GM12878 (cell line): ENCODE results near the gene TRIM6. TPM values are rescaled to one million over a fixed set of nuclear protein-coding genes. Genes with fewer than 3 reads are reported as not detected.
"Not testable (repeated sequence)": the region's sequence is repeated elsewhere in the genome, so short reads cannot be mapped to it uniquely, and the experiment has no call there.

Experiments
- ATAC-seq: fragments of 200-7000 bp; cut with Tn5 transposase; 3 replicates; pipeline ENCODE4 v1.9.1; 2020; ENCODE audit warnings: mild to moderate bottlenecking, moderate library complexity
- BruUV-seq: library from RNA; stranded (reverse); fragments of 400-500 nt; replicated peaks from 2 replicates; lab custom pipeline; 2021; lab: Mats Ljungman, UMichigan
- CTCF ChIA-PET: fragments of 300-600 bp; sonication (Branson Sonifier 250); formaldehyde crosslinking; extraction: SDS; loops from one replicate; lab custom pipeline; 2021; ENCODE audit warnings: inconsistent platforms; lab: Yijun Ruan, JAX
- POLR2A ChIA-PET: fragments of 350-600 bp; formaldehyde crosslinking; extraction: SDS; loops from one replicate; lab custom pipeline; 2021; ENCODE audit warnings: inconsistent platforms; lab: Charles Lee
- RAD21 ChIA-PET: fragments of 300-600 bp; sonication (Branson Sonifier 250); formaldehyde crosslinking; loops from one replicate; lab custom pipeline; 2023; ENCODE audit warnings: antibody characterized with exemption; ENCODE audit not compliant: unreplicated experiment; lab: Charles Lee
- SMC1A ChIA-PET: fragments of 300-600 bp; sonication (Branson Sonifier 250); formaldehyde crosslinking; loops from one replicate; lab custom pipeline; 2023; ENCODE audit not compliant: unreplicated experiment, uncharacterized antibody; lab: Charles Lee
- DNase-seq: peaks from one replicate; pipeline ENCODE4 v3.0.0-alpha.2; 2011; ENCODE audit warnings: low read depth, low spot score
- FAIRE-seq: peaks from 3 replicates; lab custom pipeline; 2011; peaks lifted over from hg19 to GRCh38; lab: Jason Lieb, UNC
- H2AFZ ChIP-seq: 2 replicates; pipeline ENCODE4 v1.6.0; 2011; ENCODE audit warnings: low read depth, low read length, control low read depth; ENCODE audit not compliant: control insufficient read depth
- H3K27ac ChIP-seq: 2 replicates; pipeline ENCODE4 v1.5.1; 2011; ENCODE audit warnings: control low read depth; ENCODE audit not compliant: control insufficient read depth, insufficient read depth
- H3K27me3 ChIP-seq, 2 experiments: replicated peaks in 1 of 2; 2 replicates each; pipeline versions ENCODE4 v1.6.0 to v1.6.1; 2011; ENCODE audit warnings: low read length in 1 of 2; ENCODE audit not compliant: control insufficient read depth in 2 of 2, insufficient read depth in 2 of 2
- H3K36me3 ChIP-seq, 2 experiments: 2 replicates each; pipeline ENCODE4 v1.5.1; 2011; ENCODE audit warnings: low read length in 1 of 2; ENCODE audit not compliant: control insufficient read depth in 2 of 2, insufficient read depth in 2 of 2
- H3K4me1 ChIP-seq: 2 replicates; pipeline ENCODE4 v1.6.1; 2011; ENCODE audit warnings: mild to moderate bottlenecking, low read length, moderate library complexity, mixed read lengths; ENCODE audit not compliant: control insufficient read depth, insufficient read depth
- H3K4me2 ChIP-seq: 2 replicates; pipeline ENCODE4 v1.6.0; 2011; ENCODE audit warnings: control low read depth; ENCODE audit not compliant: control insufficient read depth, insufficient read depth
- H3K4me3 ChIP-seq: fragments of 200-600 bp; sonication (generic); 2 replicates; pipeline ENCODE4 v1.5.1; 2016
- H3K79me2 ChIP-seq: 2 replicates; pipeline ENCODE4 v1.6.0; 2011; ENCODE audit warnings: low read length; ENCODE audit not compliant: control insufficient read depth, insufficient read depth
- H3K9ac ChIP-seq: 2 replicates; pipeline ENCODE4 v1.8.0; 2011; ENCODE audit warnings: low read length, control low read depth, mixed read lengths; ENCODE audit not compliant: control insufficient read depth, insufficient read depth
- H3K9me3 ChIP-seq: replicated peaks from 3 replicates; pipeline ENCODE4 v1.5.1; 2011; ENCODE audit warnings: mild to moderate bottlenecking, low read length; ENCODE audit not compliant: control insufficient read depth, insufficient read depth
- H4K20me1 ChIP-seq: 2 replicates; pipeline ENCODE4 v1.6.0; 2011; ENCODE audit not compliant: control insufficient read depth, insufficient read depth
- BACH1 ChIP-seq: fragments of 450-650 bp; IDR thresholded peaks from 2 replicates; pipeline ENCODE4 v1.6.1; 2017; ENCODE audit warnings: mild to moderate bottlenecking, borderline replicate concordance
- EED ChIP-seq: sonication (generic); IDR thresholded peaks from 2 replicates; pipeline ENCODE4 v1.6.1; 2016; ENCODE audit warnings: antibody characterized with exemption, low read depth
- IKZF2 ChIP-seq, 2 experiments: fragments of 450-650 bp; IDR thresholded peaks; 2 replicates each; pipeline ENCODE4 v1.6.1; 2017; ENCODE audit warnings: mild to moderate bottlenecking in 2 of 2, moderate library complexity in 2 of 2
- WGBS: methylation state at CpG from one replicate; pipeline ENCODE4 v1.1.6; 2016; ENCODE audit warnings: low lambda C conversion rate; ENCODE audit not compliant: insufficient replicate concordance, insufficient coverage; ENCODE audit errors: missing lambda C conversion rate; 5-methylcytosine and 5-hydroxymethylcytosine counted together
- in situ Hi-C: fragments of 300-500 bp; cut with MboI; formaldehyde crosslinking; loops from 9 replicates; pipeline ENCODE4 v1.14.3; 2018; ENCODE audit warnings: mixed read lengths
- intact Hi-C: fragments of 100-400 bp; cut with micrococcal nuclease; formaldehyde crosslinking; loops from one replicate; pipeline ENCODE4 v1.14.2; 2022; ENCODE audit not compliant: unreplicated experiment
- polyA plus RNA-seq, 11 experiments: library from polyadenylated mRNA; depleted of rRNA in 4 of 11; unstranded in 6 of 11; stranded (reverse) in 5 of 11; fragments of >200 nt; fragmentation: Nextera tagmentation in 4 of 11; fragmentation: Illumina TruSeq in 1 of 11; extraction: Ambion mirVana in 4 of 11; extraction: Trizol in 1 of 11; gene quantifications; 1 replicate in 1 of 11; 2 replicates in 10 of 11; pipeline versions ENCODE4 v1.2.1 to v1.2.3, GENCODE V29; 2011 to 2016; ENCODE audit warnings: inconsistent platforms in 2 of 11, missing spikeins in 2 of 11, low read depth in 1 of 11
- total RNA-seq, 4 experiments: library from RNA; depleted of rRNA in 3 of 4; stranded (reverse); fragments of >200 nt in 3 of 4; fragmentation: Illumina TruSeq in 1 of 4; extraction: Trizol in 1 of 4; gene quantifications; 2 replicates each; pipeline versions ENCODE4 v1.2.1 to v1.2.3, GENCODE V29; 2013 to 2021
- TF ChIP-seq, protein P1 (sequence below): fragments of 450-650 bp; formaldehyde crosslinking; IDR thresholded peaks from 2 replicates; pipeline ENCODE4 v1.4.0; 2020; ENCODE audit warnings: mild to moderate bottlenecking, moderate library complexity
- TF ChIP-seq, protein P2 (sequence below): fragments of 450-650 bp; IDR thresholded peaks from 2 replicates; pipeline ENCODE4 v1.6.1; 2017; ENCODE audit warnings: mild to moderate bottlenecking, moderate library complexity

TRIM6 gene
- total and polyA plus RNA-seq, 10 of the 15 experiments (the other 5 are each of a cell fraction or from before 2014, with no cell fraction given) = 1.4 to 6.8 (median 4.2) TPM

DNA sequence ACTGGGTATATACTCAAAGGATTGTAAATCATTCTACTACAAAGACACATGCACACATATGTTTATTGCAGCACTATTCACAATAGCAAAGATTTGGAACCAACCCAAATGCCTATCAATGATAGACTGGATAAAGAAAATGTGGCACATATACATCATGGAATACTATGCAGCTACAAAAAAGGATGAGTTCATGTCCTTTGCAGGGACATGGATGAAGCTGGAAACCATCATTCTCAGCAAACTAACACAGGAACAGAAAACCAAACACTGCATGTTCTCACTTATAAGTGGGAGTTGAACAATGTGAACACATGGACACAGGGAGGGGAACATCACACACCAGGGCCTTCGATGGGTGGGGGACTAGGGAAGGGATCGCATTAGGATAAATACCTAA lies 60.5 kb downstream of the TRIM6 start:
- SMC1A ChIA-PET, RAD21 ChIA-PET, H2AFZ ChIP-seq, H4K20me1 ChIP-seq, H3K27me3 ChIP-seq, ATAC-seq, CTCF ChIA-PET, intact Hi-C loops, H3K36me3 ChIP-seq, H3K4me1 ChIP-seq, H3K27ac ChIP-seq, POLR2A ChIA-PET, DNase-seq, FAIRE-seq, H3K9me3 ChIP-seq, H3K79me2 ChIP-seq, in situ Hi-C loops, BruUV-seq, H3K4me3 ChIP-seq, H3K9ac ChIP-seq, H3K4me2 ChIP-seq: not testable (repeated sequence)
- 77% methylated on average over 2 of the region's 2 CpGs for WGBS

DNA sequence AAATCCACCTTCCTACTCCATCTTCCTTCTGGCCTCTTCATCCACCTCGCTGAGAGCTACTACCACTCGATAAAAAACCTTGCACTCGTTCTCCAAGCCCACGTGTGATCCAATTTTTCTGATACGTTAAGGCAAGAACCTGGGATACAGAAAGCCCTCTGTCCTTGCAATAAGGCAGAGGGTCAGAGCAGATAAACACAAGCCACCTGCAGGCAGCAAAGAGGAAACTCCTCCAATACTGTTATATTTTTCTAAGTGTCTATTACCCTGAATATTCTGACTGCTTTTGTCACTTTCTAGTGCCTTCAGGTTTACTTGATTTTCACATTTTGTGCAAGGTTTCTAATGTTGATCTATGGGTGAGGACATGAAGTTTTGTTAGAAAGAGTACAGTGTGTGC lies 61.9 kb downstream of the TRIM6 start:
- in situ Hi-C loops = no loop called here
- no peak for ATAC-seq
- ChIA-PET RAD21 (no interaction called here), POLR2A (no interaction called here), SMC1A (no interaction called here)
- WGBS = 97% methylated on average over 5 of the region's 5 CpGs
- TF ChIP-seq IKZF2 (IDR thresholded peaks at IDR 0.05) (no peak), EED (no peak), BACH1 (no peak)
- TF ChIP-seq, protein P1, sequence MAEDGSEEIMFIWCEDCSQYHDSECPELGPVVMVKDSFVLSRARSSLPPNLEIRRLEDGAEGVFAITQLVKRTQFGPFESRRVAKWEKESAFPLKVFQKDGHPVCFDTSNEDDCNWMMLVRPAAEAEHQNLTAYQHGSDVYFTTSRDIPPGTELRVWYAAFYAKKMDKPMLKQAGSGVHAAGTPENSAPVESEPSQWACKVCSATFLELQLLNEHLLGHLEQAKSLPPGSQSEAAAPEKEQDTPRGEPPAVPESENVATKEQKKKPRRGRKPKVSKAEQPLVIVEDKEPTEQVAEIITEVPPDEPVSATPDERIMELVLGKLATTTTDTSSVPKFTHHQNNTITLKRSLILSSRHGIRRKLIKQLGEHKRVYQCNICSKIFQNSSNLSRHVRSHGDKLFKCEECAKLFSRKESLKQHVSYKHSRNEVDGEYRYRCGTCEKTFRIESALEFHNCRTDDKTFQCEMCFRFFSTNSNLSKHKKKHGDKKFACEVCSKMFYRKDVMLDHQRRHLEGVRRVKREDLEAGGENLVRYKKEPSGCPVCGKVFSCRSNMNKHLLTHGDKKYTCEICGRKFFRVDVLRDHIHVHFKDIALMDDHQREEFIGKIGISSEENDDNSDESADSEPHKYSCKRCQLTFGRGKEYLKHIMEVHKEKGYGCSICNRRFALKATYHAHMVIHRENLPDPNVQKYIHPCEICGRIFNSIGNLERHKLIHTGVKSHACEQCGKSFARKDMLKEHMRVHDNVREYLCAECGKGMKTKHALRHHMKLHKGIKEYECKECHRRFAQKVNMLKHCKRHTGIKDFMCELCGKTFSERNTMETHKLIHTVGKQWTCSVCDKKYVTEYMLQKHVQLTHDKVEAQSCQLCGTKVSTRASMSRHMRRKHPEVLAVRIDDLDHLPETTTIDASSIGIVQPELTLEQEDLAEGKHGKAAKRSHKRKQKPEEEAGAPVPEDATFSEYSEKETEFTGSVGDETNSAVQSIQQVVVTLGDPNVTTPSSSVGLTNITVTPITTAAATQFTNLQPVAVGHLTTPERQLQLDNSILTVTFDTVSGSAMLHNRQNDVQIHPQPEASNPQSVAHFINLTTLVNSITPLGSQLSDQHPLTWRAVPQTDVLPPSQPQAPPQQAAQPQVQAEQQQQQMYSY (CRISPR knock-in tag) = no peak
- TF ChIP-seq, protein P2, sequence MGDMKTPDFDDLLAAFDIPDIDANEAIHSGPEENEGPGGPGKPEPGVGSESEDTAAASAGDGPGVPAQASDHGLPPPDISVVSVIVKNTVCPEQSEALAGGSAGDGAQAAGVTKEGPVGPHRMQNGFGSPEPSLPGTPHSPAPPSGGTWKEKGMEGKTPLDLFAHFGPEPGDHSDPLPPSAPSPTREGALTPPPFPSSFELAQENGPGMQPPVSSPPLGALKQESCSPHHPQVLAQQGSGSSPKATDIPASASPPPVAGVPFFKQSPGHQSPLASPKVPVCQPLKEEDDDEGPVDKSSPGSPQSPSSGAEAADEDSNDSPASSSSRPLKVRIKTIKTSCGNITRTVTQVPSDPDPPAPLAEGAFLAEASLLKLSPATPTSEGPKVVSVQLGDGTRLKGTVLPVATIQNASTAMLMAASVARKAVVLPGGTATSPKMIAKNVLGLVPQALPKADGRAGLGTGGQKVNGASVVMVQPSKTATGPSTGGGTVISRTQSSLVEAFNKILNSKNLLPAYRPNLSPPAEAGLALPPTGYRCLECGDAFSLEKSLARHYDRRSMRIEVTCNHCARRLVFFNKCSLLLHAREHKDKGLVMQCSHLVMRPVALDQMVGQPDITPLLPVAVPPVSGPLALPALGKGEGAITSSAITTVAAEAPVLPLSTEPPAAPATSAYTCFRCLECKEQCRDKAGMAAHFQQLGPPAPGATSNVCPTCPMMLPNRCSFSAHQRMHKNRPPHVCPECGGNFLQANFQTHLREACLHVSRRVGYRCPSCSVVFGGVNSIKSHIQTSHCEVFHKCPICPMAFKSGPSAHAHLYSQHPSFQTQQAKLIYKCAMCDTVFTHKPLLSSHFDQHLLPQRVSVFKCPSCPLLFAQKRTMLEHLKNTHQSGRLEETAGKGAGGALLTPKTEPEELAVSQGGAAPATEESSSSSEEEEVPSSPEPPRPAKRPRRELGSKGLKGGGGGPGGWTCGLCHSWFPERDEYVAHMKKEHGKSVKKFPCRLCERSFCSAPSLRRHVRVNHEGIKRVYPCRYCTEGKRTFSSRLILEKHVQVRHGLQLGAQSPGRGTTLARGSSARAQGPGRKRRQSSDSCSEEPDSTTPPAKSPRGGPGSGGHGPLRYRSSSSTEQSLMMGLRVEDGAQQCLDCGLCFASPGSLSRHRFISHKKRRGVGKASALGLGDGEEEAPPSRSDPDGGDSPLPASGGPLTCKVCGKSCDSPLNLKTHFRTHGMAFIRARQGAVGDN = no peak
- TF ChIP-seq, all 136 proteins: peak for 0
- Histone ChIP-seq H3K9ac (no peak overlapping the region), H3K27me3 (no peaks in the 10 kb centered on the region), H3K79me2 (no peaks in the 10 kb centered on the region), H3K9me3 (no peaks in the 10 kb centered on the region; the same call in 2 of the 3 replicates), H3K4me1 (no peaks in the 10 kb centered on the region), H4K20me1 (no peaks in the 10 kb centered on the region), H2AFZ (no peak overlapping the region), H3K36me3 (peaks cover 0 to 4% of the 10 kb centered on the region in 2 experiments; a peak in 1 of 4 replicates), H3K4me2 (no peak overlapping the region), H3K27ac (no peak overlapping the region), H3K4me3 (no peak overlapping the region)
- BruUV-seq = no TSS peak
- DNase-seq = no peak
- no peak for FAIRE-seq
- intact Hi-C loops = no loop called here
- CTCF ChIA-PET = no interaction called here
